HG02981 (cell line): ENCODE measurements around the gene FADS1.

Source experiments
- ATAC-seq: cut with Tn5 transposase; IDR thresholded peaks from one replicate; pipeline ENCODE4 v1.9.1; 2021; ENCODE audit warnings: mild to moderate bottlenecking, moderate library complexity; ENCODE audit not compliant: unreplicated experiment

Gene FADS1

GRCh38 chr11:61764606-61765260 lies 52.1 kb downstream of the FADS1 start:
- no peak for ATAC-seq

GRCh38 chr11:61763930-61764605 lies 52.7 kb downstream of the FADS1 start:
- ATAC-seq: no peak

GRCh38 chr11:61762798-61763197 lies 54.0 kb downstream of the FADS1 start:
- ATAC-seq: no peak

- no peak for ATAC-seq
Observed at GRCh38 chr11:61762223-61762615, 54.6 kb downstream of the FADS1 start.

GRCh38 chr11:61761440-61762222 lies 55.2 kb downstream of the FADS1 start:
- no peak for ATAC-seq

GRCh38 chr11:61760946-61761345 lies 55.9 kb downstream of the FADS1 start:
- no peak for ATAC-seq

GRCh38 chr11:61757213-61757862 lies 59.5 kb downstream of the FADS1 start:
- ATAC-seq: no peak

- ATAC-seq: no peak
Observed at GRCh38 chr11:61756452-61757212, 60.2 kb downstream of the FADS1 start.

- no peak for ATAC-seq
Observed at GRCh38 chr11:61756147-61756451, 60.7 kb downstream of the FADS1 start.

GRCh38 chr11:61754534-61755482 lies 62.0 kb downstream of the FADS1 start:
- ATAC-seq: no peak

- no peak for ATAC-seq
Observed at GRCh38 chr11:61753672-61754071, 63.1 kb downstream of the FADS1 start.

GRCh38 chr11:61752925-61753521 lies 63.8 kb downstream of the FADS1 start:
- ATAC-seq: no peak

- no peak for ATAC-seq
Observed at GRCh38 chr11:61752117-61752924, 64.5 kb downstream of the FADS1 start, which contains the start of gene MYRF. MYRF (plus strand) TSS chr11:61752636; CDS start chr11:61752745, 109 bp downstream.

- no peak for ATAC-seq
Observed at GRCh38 chr11:61751384-61751783, 65.4 kb downstream of the FADS1 start.

- ATAC-seq: no peak
Observed at GRCh38 chr11:61750631-61751273, 66.1 kb downstream of the FADS1 start.
